ENCODE measurements around the gene AIPL1. TPM values are rescaled to one million over a fixed set of nuclear protein-coding genes. Genes with fewer than 3 reads are reported as not detected.

AIPL1 gene
- total RNA-seq, 4 donors from 2014 or later: not detected

DNA sequence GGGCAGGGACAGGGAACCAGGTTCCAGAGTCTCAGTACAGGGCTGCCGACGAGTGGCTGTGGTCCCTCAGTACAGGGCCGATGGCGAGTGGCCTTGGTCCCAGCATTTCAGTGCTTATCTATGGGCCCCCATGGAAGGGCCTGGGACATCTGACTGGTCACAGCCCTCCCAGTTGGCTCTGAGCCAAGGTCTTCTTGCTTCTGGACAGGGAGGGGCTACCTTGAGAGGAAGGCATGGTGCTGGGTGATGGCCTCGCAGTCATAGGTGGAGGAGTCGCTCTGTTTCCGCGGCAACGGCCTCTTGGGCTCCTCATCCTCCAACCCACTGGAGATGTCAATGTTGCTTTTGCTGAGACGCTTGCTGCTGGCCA lies 41.9 kb upstream of the AIPL1 start:
- TF ChIP-seq, protein P1, sequence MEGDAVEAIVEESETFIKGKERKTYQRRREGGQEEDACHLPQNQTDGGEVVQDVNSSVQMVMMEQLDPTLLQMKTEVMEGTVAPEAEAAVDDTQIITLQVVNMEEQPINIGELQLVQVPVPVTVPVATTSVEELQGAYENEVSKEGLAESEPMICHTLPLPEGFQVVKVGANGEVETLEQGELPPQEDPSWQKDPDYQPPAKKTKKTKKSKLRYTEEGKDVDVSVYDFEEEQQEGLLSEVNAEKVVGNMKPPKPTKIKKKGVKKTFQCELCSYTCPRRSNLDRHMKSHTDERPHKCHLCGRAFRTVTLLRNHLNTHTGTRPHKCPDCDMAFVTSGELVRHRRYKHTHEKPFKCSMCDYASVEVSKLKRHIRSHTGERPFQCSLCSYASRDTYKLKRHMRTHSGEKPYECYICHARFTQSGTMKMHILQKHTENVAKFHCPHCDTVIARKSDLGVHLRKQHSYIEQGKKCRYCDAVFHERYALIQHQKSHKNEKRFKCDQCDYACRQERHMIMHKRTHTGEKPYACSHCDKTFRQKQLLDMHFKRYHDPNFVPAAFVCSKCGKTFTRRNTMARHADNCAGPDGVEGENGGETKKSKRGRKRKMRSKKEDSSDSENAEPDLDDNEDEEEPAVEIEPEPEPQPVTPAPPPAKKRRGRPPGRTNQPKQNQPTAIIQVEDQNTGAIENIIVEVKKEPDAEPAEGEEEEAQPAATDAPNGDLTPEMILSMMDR (IDR thresholded peaks at IDR 0.05; ENCODE audit: low read depth): no peak

DNA sequence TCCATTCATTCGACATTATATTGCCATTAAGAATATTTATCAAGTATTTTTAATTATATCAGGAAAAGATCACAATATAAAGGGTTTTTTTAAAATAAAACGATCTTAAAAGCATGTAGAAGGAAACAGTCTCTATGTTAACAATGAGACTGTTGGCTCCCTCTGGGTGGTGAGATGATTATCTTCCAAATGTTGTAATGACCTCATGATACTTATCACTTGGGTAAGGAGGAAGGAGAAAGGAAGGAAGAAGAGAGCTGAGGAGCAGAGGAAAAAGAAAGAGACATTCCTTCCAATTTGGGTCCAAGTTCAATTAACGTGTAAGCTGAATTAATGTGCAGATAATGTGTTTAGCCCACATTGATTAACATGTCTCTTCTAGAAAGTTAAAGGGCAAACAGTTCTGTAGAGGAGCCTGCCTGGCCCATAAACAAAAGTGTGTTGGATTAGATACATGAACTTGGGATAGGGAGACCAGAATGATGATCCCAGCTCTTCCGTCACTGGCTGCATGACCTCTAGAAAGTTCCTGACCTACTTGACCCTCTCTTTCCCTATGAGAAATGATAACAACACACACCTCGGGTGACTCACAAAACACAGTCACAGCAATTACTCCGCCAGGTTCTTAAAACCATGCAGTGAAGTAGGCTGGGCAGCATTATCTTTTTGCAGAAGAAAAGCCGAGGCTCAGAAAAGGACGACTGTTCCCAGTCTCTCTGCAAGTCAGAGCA lies 41.3 kb upstream of the AIPL1 start:
- TF ChIP-seq, protein P1 (IDR thresholded peaks at IDR 0.05; ENCODE audit: low read depth): no peak

DNA sequence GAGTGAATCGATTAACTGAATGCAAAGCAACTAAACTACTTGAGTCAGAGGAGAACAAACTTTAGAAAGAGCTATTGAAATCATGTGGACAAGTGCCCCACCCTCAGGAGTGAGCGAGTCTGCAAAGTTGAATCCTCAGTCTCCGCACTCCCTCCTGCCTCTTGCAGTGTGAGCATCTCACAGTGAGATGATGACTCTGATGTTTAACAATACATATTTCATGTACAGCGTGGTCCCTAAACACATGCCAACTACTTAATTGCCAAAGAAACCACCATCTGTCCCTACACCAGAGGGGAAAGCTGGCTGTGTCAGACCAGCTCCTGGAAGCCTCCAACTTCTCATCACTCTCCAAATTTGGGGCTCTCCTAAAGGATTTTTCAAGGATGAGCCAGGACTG lies 40.5 kb upstream of the AIPL1 start:
- TF ChIP-seq, protein P1 (IDR thresholded peaks at IDR 0.05; ENCODE audit: low read depth): no peak

DNA sequence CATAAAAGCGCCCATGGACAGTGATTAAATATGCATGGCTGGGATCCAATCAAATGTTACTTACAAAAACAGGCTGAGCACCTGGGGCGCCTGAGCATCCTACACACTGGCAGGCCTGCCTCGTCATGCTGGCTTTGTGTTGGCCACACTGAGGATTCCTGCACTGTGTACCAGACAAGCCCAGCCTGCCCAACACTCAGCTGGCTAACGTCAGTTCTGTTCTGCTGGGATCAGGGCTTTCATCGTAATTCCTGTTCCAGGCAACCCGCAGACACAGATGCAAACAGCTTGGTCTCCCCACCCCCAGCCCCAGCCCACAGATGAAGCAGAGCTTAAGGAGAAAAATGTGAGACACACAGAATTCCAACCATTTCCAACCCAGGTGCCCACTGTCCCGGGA lies 40.0 kb upstream of the AIPL1 start:
- TF ChIP-seq, protein P1 (IDR thresholded peaks at IDR 0.05; ENCODE audit: low read depth): no peak

DNA sequence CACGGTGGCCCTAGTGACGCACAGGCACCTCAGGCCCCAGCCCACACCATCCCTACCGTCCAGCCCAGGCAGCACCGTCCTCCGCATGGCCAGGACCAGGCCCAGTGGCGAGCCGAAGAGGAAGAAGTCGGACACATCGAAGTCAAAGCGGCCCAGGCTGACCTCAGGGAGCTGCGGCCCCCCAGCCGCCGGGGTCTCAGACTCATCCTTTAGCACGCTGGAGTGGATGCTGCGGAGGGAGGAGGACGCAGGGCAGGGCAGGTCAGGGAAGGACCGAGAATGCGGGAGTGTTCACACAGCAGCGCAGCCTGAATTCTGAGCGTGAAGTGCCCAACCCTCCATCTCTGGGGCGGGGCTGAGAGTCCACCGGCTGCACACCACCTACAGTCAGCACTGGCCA lies 39.5 kb upstream of the AIPL1 start:
- TF ChIP-seq, protein P1 (IDR thresholded peaks at IDR 0.05; ENCODE audit: low read depth): no peak

DNA sequence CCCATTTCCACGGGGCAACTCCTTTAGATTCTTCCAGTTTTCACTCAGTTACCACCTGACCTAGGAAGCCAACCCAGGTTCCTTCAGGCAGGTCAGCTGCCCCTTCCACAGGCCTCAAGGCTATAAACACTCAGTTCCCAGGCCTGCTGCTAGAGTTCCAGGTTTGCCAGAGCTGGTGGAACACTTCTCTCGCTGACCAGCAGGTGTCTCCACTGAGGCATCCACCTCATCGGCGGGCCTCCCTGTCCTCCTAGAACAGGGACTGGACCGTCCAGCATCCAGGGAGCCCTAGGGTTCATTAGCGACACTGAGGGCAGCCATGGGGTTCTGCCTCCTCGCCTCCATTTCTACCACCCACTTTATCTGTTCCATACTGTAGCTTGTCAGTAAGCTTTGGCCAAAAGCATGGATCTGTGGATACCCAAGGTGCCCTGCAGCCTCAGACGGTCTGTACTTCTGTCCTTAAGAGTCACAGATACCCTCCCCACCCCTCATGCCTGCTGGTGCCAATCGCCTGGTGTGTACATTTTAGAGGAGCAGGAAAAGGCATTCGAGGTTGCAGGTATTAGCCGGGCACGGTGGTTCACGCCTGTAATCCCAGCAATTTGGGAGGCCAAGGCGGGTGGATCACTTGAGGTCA lies 38.3 kb upstream of the AIPL1 start:
- TF ChIP-seq, protein P1 (IDR thresholded peaks at IDR 0.05; ENCODE audit: low read depth): no peak

DNA sequence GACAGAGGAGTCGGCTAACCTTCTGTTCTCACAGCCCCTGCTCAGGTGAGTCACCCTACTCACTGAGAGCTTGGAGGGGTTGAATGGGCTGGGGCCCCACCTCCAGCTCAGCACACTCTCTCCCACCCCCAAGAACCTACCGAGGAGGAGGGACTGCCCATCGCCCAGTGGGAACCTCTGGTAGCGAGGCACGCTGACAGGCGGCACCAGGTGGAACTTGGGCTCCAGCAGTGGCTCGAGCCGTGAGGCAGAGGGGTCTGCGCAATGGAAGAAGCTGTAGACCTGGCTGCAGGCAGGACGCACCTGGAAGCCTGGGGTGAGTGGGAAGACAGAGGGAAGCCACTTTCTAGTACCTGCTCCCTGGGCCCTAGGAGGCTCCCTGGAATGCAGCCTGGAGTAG lies 37.6 kb upstream of the AIPL1 start:
- TF ChIP-seq, protein P1 (IDR thresholded peaks at IDR 0.05; ENCODE audit: low read depth): no peak
